ENCODE measurements around the gene GALNT2.

Gene GALNT2

DNA sequence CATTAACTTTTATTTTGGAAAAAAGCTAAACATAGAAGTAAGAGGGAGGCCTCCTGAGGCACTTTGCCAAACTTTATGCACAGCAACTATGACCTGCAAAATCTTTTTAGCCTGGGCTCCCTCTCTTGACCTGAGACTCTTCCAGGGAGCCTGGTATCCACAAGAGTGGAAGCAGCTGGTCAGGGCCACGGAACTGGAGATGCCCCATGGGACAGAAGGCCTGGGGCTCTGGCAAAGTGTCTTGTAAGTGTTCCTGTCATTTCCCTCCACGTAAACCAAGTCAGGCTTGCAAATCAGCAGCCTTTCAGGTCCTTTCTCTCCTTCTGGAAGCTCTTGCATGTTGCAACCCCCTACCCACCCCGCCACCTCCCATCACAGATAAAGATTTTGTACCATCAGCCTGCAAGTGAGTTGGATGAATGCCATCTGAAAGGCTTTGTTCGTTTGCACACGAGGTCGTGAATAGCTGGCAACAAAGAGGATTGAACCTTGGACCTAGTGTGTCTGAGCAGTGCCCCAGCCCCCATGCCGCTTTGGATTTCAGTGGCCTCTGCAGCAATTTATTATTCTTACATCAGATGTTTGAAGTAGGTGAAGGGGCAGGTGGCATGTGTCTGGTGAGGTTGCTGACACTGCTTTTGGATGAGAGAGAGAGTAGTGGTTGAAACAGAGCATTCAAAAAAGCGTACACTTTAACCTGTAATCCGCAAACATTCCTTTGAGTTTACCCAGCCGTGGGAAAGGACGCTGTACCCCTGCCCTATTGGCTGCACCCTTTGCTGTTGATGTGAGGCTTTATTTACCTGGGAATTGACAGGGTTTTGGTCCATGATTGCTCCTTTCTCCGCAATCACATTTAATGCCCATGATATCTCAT is 91.6 kb downstream of the GALNT2 start:
- peaks cover 37 to 55% of the 10 kb centered on the region in 2 experiments for H3K4me1 ChIP-seq (ENCODE audit: control insufficient read depth in 1 of 2, insufficient read depth in 1 of 2, low read depth in 1 of 2, low read length in 1 of 2)
- H3K36me3 ChIP-seq, result no peaks in the 10 kb centered on the region
- H3K27me3 ChIP-seq, result no peaks in the 10 kb centered on the region
- no peak overlapping the region for H3K27ac ChIP-seq
- no peaks in the 10 kb centered on the region for H3K9me3 ChIP-seq
- H3K4me3 ChIP-seq (ENCODE audit: low read depth in 1 of 2, low read length in 1 of 2), result no peak overlapping the region
- TF ChIP-seq CTCF (IDR thresholded peaks at IDR 0.05), result no peak

DNA sequence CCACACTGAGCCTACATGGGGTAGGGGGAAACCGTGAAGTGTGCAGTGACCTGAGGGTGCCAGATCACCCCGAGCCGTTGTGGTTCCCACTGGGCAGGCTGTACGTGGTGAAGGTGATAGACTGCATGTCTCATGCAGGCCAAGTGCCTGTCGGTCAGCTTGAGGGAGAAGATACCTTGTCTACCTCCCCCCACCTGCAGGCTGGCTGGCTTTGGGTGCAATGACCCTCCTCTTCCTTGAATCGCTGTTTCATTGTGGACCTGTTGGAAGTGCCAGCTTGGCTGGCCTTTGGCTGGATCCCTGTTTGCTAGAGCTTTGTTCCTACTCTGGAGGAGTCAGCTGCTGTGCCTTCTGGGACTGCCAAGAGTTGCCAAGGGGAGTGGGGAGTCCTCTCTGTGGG is 92.5 kb downstream of the GALNT2 start:
- Histone ChIP-seq H3K9me3 (no peaks in the 10 kb centered on the region), H3K4me3 (ENCODE audit: low read depth in 1 of 2, low read length in 1 of 2) (no peak overlapping the region)

DNA sequence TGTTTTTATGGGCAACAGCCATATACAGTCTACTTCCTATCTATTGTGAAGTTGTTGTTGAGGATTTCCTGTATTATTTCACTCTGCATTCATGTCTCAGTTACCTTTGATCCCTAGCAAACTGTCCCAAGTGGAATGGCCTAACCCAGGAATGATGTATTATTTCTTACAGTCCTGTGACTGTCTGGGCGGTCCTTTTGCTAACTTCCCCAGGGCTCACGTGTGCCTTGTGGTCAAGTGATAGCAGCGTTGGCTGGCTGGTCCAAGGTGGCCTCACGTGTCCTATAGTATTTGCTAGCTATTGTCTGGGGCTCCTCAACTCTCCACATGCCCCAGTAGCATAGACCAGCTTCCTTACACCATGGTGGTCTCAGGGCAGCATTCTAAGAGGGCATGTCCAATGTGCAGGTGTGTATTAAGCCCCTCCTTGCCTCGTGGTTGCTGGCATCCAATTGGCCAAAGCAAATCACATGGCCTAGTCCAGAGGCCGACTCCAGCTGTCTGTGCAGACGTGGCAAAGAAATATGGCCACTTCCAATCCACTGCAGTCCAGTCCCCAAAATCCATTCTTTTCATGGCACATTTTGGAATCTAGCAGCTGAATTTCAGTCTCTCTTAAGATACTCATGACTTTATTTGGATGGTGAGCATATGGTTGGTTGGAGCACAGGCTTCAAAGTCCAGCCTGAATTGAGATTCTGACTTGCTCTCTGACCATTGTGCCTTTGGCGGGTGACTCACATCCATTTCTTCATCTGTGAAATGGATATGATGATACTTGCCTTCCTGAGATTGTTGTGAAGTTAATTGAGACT is 94.1 kb downstream of the GALNT2 start:
- no peak overlapping the region for H3K4me3 ChIP-seq (ENCODE audit: low read depth in 1 of 2, low read length in 1 of 2)
- H3K27ac ChIP-seq, result peak overlapping the region; percentile 51
- H3K27me3 ChIP-seq, result no peaks in the 10 kb centered on the region
- H3K4me1 ChIP-seq (ENCODE audit: control insufficient read depth in 1 of 2, insufficient read depth in 1 of 2, low read depth in 1 of 2, low read length in 1 of 2), result peaks cover 13 to 30% of the 10 kb centered on the region in 2 experiments
- no peaks in the 10 kb centered on the region for H3K9me3 ChIP-seq
- H3K36me3 ChIP-seq, result no peaks in the 10 kb centered on the region
- TF ChIP-seq CTCF (IDR thresholded peaks at IDR 0.05), result no peak

More for the DNA sequence above, 92.5 kb downstream of the GALNT2 start:
- Histone ChIP-seq H3K36me3 (no peaks in the 10 kb centered on the region), H3K27me3 (no peaks in the 10 kb centered on the region), H3K4me1 (ENCODE audit: control insufficient read depth in 1 of 2, insufficient read depth in 1 of 2, low read depth in 1 of 2, low read length in 1 of 2) (peaks cover 28 to 46% of the 10 kb centered on the region in 2 experiments), H3K27ac (no peak overlapping the region)
- no peak for TF ChIP-seq CTCF (IDR thresholded peaks at IDR 0.05)

- H3K36me3 ChIP-seq, result no peaks in the 10 kb centered on the region
- TF ChIP-seq CTCF (IDR thresholded peaks at IDR 0.05), result no peak
- no peak overlapping the region for H3K27ac ChIP-seq
- H3K9me3 ChIP-seq, result no peaks in the 10 kb centered on the region
- H3K27me3 ChIP-seq, result no peaks in the 10 kb centered on the region
- H3K4me1 ChIP-seq (ENCODE audit: control insufficient read depth in 1 of 2, insufficient read depth in 1 of 2, low read depth in 1 of 2, low read length in 1 of 2), result peaks cover 13 to 29% of the 10 kb centered on the region in 2 experiments
- H3K4me3 ChIP-seq (ENCODE audit: low read depth in 1 of 2, low read length in 1 of 2), result no peak overlapping the region
These were observed 96.2 kb downstream of the GALNT2 start for GRCh38 chr1:230163205-230163604.

GRCh38 chr1:230163719-230164118 is 96.7 kb downstream of the GALNT2 start:
- Histone ChIP-seq H3K36me3 (no peaks in the 10 kb centered on the region), H3K27me3 (no peaks in the 10 kb centered on the region), H3K27ac (no peak overlapping the region), H3K4me3 (ENCODE audit: low read depth in 1 of 2, low read length in 1 of 2) (no peak overlapping the region), H3K9me3 (no peaks in the 10 kb centered on the region), H3K4me1 (ENCODE audit: control insufficient read depth in 1 of 2, insufficient read depth in 1 of 2, low read depth in 1 of 2, low read length in 1 of 2) (peaks cover 13 to 25% of the 10 kb centered on the region in 2 experiments)
- no peak for TF ChIP-seq CTCF (IDR thresholded peaks at IDR 0.05)
